WERI-Rb-1 (cell line): ENCODE results near the gene CDC42EP5.
"Not testable (repeated sequence)": the region's sequence is repeated elsewhere in the genome, so short reads cannot be mapped to it uniquely, and the experiment has no call there.

Experiments
- DNase-seq: peaks from one replicate; pipeline ENCODE4 v3.0.0-alpha.2; 2020
- H3K27ac ChIP-seq: fragments of 250-450 bp; sonication (Bioruptor Pico); 2 replicates; pipeline ENCODE4 v1.5.1; 2020; ENCODE audit warnings: mild to moderate bottlenecking, moderate library complexity
- H3K27me3 ChIP-seq: fragments of 250-450 bp; sonication (Bioruptor Pico); 2 replicates; pipeline ENCODE4 v1.5.1; 2021; ENCODE audit warnings: mild to moderate bottlenecking, low read depth, moderate library complexity; ENCODE audit not compliant: insufficient read depth, severe bottlenecking
- H3K36me3 ChIP-seq: fragments of 250-450 bp; sonication (Bioruptor Pico); 2 replicates; pipeline ENCODE4 v1.5.1; 2020; ENCODE audit warnings: mild to moderate bottlenecking, moderate library complexity
- H3K4me3 ChIP-seq: 2 replicates; pipeline ENCODE4 v1.5.1; 2011; ENCODE audit warnings: low read depth, mild to moderate bottlenecking, control low read depth, low read length
- H3K9me3 ChIP-seq: fragments of 250-450 bp; sonication (Bioruptor Pico); 2 replicates; pipeline ENCODE4 v1.5.1; 2021; ENCODE audit warnings: mild to moderate bottlenecking, moderate library complexity; ENCODE audit not compliant: severe bottlenecking
- TF ChIP-seq, protein P1 (sequence below): IDR thresholded peaks from 2 replicates; pipeline ENCODE4 v1.5.1; 2011; ENCODE audit warnings: low read depth, mild to moderate bottlenecking, control low read depth, inconsistent platforms, low read length

Gene CDC42EP5

DNA sequence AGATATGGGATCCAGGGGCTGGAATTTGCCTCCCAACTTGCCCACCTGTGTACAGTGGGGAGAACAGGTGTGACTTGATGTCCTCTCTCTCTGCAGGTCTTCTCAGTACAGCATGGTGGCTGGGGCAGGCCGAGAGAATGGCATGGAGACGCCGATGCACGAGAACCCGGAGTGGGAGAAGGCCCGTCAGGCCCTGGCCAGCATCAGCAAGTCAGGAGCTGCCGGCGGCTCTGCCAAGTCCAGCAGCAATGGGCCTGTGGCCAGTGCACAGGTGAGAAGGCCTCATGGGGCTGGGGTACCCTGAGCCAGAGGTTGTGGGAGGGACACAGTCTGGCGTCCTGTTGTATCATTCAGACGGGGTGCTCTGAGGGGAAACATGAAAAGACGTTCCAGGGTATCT, 21.1 kb downstream of the CDC42EP5 start:
- TF ChIP-seq, protein P1, sequence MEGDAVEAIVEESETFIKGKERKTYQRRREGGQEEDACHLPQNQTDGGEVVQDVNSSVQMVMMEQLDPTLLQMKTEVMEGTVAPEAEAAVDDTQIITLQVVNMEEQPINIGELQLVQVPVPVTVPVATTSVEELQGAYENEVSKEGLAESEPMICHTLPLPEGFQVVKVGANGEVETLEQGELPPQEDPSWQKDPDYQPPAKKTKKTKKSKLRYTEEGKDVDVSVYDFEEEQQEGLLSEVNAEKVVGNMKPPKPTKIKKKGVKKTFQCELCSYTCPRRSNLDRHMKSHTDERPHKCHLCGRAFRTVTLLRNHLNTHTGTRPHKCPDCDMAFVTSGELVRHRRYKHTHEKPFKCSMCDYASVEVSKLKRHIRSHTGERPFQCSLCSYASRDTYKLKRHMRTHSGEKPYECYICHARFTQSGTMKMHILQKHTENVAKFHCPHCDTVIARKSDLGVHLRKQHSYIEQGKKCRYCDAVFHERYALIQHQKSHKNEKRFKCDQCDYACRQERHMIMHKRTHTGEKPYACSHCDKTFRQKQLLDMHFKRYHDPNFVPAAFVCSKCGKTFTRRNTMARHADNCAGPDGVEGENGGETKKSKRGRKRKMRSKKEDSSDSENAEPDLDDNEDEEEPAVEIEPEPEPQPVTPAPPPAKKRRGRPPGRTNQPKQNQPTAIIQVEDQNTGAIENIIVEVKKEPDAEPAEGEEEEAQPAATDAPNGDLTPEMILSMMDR: no peak
- peaks cover 72% of the 10 kb centered on the region for H3K36me3 ChIP-seq
- no peaks in the 10 kb centered on the region for H3K27me3 ChIP-seq
- no peak for DNase-seq
- no peaks in the 10 kb centered on the region for H3K9me3 ChIP-seq
- no peak overlapping the region for H3K27ac ChIP-seq
- H3K4me3 ChIP-seq: no peak overlapping the region

DNA sequence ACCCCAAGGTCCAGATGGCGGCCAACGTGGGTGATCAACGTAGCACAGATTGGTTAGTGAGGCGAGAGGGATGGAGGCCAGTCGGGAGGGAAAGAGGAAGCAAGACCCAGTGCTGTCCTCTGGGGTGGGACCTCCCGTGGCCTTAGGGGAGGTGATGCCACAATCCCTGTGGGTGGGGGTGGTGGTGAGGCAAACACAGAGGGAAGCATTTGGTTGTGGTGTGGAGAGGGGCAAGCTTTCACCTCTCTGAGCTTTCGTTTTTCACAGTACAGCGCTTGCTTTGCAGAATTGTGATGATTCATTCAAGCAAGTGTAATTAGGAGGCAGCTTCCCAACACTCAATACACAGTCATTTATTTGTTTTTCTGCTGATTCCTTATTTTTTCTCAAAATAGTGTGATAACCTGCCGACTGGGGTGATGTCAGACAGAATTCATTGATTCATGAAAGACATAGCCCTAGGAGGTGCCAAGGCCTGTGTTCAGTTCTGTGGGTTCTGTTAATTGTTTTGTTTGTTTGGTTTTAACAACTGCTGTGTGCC, 21.7 kb downstream of the CDC42EP5 start:
- Histone ChIP-seq H3K36me3 (peaks cover 71% of the 10 kb centered on the region), H3K9me3 (no peaks in the 10 kb centered on the region), H3K4me3 (no peak overlapping the region), H3K27me3 (no peaks in the 10 kb centered on the region), H3K27ac (peak overlapping the region; percentile 39; the same call in 1 of the 2 replicates)
- TF ChIP-seq, protein P1: no peak
- no peak for DNase-seq

DNA sequence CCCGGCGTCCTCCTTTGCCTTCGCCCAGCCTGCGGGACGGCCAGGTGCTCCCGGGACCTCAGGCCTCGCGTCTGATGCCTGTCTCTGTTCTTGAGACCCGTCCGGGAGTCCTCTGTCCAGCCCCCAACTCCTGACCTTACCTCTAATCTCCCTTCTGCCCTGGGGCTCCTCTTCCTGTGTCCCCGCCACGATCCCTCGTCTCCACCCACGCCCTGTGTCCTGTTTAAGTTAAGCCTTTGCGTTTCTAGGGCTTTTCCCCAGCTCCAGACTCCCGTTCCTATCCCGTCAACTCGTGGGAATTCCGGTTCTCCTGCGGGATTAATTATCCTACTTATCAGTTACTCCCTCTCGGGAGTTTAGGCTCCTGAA, 23.4 kb downstream of the CDC42EP5 start:
- peak overlapping the region; percentile 68 for H3K4me3 ChIP-seq
- TF ChIP-seq, protein P1: no peak
- peaks cover 62% of the 10 kb centered on the region for H3K36me3 ChIP-seq
- DNase-seq: no peak
- H3K9me3 ChIP-seq: no peaks in the 10 kb centered on the region
- no peaks in the 10 kb centered on the region for H3K27me3 ChIP-seq
- peak overlapping the region; percentile 98 for H3K27ac ChIP-seq

DNA sequence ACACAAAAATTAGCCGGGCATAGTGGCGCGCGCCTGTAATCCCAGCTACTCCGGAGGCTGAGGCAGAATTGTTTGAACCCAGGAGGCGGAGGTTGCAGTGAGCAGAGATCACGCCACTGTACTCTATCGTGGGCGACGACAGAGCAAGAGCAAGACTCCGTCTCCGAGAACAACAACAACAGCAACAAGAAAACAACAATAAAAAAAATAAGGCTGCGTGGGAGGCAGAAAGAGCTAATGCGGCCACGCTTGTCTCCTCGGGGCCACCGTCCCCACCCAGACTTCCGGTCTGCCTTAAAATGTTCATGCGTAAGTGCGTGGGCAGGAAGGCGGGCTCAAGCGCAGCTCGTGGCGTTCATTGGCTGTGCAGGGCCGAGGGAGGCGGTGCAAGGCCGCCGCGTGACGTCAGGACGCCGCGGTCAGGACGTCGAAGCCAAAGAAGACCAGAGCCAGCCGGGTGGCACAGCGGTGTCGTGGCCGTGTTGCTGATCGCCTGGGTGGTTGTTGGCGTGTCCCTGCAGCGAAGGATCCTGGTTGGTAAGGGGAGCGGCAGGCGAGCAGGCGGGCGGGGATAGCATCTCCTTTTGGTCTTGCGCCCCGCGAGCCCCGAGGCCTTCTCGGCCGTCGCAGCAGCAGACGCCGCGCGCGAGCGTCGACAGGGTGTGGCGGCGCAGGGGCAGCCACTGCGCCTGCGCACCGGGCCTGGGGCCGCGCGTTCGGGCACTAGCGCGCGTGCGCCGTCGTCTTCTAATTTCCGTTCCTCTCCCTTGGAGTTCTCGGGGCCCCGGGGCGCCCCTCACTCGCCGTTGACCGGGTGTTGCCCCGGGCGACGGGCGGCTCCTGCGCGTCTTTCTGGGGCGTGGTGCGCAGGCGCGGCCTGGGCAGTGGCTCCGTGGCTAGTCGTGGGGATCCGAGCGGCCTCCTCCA, 24.1 kb downstream of the CDC42EP5 start, which contains the start of gene LENG8:
LENG8 (plus strand) TSS at position 426 of the 927 bp plus-strand sequence. CDS start 2,146 bp downstream, outside the sequence.
- H3K4me3 ChIP-seq: peak within 1 kb of the TSS; percentile 68
- DNase-seq: peak; percentile 96
- H3K9me3 ChIP-seq: no peaks in the 10 kb centered on the region
- H3K27me3 ChIP-seq: no peaks in the 10 kb centered on the region
- TF ChIP-seq, protein P1: no peak
- peaks cover 55% of the 10 kb centered on the region for H3K36me3 ChIP-seq
- H3K27ac ChIP-seq: peak within 1 kb of the TSS; percentile 98

DNA sequence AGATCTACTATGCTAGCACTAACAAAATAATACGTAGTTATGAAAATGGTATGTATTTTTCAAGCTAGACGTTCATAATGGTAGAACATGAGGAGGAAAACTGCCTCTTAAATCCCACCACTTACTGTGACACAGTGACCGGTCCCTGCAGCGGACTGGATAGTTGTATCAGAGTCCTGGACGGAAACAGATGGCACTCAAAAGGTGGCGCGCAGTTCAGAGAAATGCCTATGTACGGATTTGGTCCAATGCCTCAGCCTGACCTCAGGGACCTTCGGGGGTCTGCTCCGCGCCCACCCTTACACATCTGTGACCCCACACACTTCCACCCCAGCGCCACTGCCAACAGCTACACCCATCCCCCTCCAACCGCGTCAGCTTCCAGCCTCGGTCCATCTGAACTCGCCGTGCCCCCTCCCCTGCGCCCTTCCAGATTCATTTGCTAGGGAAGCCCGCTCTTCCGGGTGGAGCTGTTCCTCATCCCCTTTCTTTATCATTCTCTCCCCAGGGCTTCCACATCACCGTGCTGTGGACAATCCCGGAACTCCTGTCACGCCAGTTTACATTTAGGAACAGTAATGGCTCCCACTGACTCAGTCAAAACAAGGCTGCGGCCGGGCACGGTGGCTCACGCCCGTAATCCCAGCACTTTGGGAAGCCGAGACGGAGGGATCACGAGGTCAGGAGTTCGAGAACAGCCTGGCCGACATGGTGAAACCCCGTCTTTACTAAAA, 24.9 kb downstream of the CDC42EP5 start:
- TF ChIP-seq, protein P1: no peak
- Histone ChIP-seq H3K9me3 (no peaks in the 10 kb centered on the region), H3K27ac (peak overlapping the region; percentile 98), H3K27me3 (no peaks in the 10 kb centered on the region), H3K36me3 (peaks cover 52% of the 10 kb centered on the region), H3K4me3 (peak overlapping the region; percentile 68)
- DNase-seq: peak; percentile 47

DNA sequence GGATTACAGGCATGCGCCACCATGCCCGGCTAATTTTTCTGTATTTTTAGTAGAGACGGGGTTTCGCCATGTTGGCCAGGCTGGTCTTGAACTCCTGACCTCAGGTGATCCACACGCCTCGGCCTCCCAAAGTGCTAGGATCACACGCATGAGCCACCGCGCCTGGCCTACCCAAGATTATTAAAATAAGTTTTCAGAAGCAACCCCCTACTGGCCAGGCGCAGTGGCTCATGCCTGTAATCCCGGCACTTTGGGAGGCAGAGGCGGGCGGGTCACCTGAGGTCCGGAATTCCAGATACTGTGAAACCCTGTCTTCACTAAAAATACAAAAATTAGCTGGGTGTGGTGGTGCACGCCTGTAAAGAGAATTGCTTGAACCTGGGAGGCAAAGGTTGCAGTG, 26.7 kb downstream of the CDC42EP5 start:
- not testable (repeated sequence) for H3K9me3 ChIP-seq, H3K27ac ChIP-seq, DNase-seq, H3K27me3 ChIP-seq, H3K4me3 ChIP-seq
- H3K36me3 ChIP-seq: peaks cover 34% of the 10 kb centered on the region
